GM10248 (cell line): ENCODE results near the gene PSORS1C1.

Experiments used
- CTCF ChIA-PET: fragments of 300-600 bp; sonication (Branson Sonifier 250); formaldehyde crosslinking; extraction: SDS; loops from one replicate; lab custom pipeline; 2021; ENCODE audit warnings: antibody characterized with exemption; lab: Yijun Ruan, JAX
- POLR2A ChIA-PET: fragments of 350-650 bp; sonication (Branson Sonifier 250); formaldehyde crosslinking; extraction: SDS; loops from one replicate; lab custom pipeline; 2020; ENCODE audit warnings: antibody characterized with exemption; lab: Yijun Ruan, JAX
- DNase-seq: peaks from one replicate; pipeline ENCODE4 v3.0.0; 2012; ENCODE audit errors: extremely low spot score
- TF ChIP-seq, protein P1 (sequence below): IDR thresholded peaks from 2 replicates; pipeline ENCODE4 v1.5.1; 2012; ENCODE audit warnings: mild to moderate bottlenecking, low read depth; ENCODE audit errors: extremely low read depth, missing control alignments, control extremely low read depth

The PSORS1C1 gene

DNA sequence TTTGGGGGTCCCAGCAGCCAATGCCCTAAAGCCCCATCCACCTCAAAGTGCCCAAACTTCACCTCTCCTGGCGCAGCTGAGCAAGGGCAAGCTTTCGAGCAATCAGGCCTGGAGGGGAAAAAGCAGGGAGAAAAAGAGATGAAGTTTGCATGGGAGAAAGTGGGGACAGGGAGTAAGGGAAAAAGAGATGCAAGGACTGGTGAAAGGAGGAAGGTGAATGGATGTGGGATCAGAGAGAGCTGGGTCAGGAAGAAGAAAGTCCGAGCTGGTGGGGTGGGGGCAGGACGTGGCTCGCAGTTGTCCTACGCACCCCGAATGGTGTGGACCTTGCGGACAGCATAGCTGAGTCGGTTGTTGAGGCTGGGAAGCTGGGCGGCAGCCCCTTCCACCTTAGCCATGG, 30.8 kb downstream of the PSORS1C1 start:
- POLR2A ChIA-PET: no interaction called here
- no peak for DNase-seq
- TF ChIP-seq, protein P1, sequence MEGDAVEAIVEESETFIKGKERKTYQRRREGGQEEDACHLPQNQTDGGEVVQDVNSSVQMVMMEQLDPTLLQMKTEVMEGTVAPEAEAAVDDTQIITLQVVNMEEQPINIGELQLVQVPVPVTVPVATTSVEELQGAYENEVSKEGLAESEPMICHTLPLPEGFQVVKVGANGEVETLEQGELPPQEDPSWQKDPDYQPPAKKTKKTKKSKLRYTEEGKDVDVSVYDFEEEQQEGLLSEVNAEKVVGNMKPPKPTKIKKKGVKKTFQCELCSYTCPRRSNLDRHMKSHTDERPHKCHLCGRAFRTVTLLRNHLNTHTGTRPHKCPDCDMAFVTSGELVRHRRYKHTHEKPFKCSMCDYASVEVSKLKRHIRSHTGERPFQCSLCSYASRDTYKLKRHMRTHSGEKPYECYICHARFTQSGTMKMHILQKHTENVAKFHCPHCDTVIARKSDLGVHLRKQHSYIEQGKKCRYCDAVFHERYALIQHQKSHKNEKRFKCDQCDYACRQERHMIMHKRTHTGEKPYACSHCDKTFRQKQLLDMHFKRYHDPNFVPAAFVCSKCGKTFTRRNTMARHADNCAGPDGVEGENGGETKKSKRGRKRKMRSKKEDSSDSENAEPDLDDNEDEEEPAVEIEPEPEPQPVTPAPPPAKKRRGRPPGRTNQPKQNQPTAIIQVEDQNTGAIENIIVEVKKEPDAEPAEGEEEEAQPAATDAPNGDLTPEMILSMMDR: no peak
- CTCF ChIA-PET: interaction anchor here (1.1 to 20.0 kb wide), 7 partner anchors 8 to 231 kb away, joined by 3 to 256 read pairs (median 8); partner anchors contain the start of gene CCHCR1

DNA sequence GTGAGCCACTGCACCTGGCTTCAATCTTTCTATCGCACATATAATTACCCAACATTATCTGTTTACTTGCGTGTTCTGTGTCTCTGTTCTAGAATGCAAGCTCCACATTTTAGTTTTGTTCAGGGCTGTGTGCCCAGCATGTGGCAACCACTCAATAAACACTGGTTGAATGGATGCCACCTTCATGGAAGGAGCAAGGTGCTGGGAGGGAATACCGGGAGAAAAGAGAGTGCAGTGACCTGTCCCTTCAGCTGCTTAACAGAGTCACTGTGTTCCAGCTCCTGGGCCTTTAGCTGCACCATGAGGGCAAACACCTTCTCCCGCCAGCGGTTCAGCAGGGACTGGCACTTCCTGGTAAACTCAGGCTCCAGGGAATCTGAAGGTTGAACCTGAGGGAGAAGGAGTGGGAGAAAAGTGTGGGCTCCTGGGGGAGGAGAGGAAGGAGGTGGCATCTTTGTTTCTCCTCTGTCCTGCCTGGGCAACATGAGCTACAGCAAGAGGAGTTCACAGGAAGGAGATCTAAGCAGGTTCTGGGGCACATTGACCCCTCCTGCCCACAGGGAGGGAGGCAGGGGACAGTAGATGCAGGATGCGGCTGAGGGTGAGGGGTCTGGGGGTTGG, 35.3 kb downstream of the PSORS1C1 start:
- TF ChIP-seq, protein P1: no peak
- no peak for DNase-seq
- POLR2A ChIA-PET: no interaction called here
- CTCF ChIA-PET: interaction anchor here (0.8 to 20.0 kb wide), 9 partner anchors 10 to 216 kb away, joined by 3 to 256 read pairs (median 5); partner anchors contain the start of gene PSORS1C2

DNA sequence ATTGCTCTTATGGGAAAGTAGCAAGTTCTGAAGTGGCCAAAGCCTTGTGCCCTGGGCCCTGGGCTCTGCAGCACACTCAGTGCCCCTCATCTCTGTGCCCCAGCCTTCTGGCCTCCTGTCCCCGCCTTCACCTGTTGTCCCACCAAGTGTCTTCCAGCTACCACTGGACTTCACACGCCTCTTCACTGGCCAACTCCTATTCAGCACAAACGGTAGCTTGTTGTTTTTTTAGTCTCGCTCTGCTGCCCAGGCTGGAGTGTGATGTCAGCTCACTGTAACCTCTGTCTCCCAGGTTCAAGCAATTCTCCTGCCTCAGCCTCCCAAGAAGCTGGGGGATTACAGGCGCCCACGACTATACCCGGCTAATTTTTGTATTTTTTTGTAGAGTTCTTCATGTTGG, 38.2 kb downstream of the PSORS1C1 start:
- ChIA-PET POLR2A (no interaction called here), CTCF (interaction anchor here (1.0 to 2.6 kb wide), 5 partner anchors 14 to 40 kb away, joined by 3 to 7 read pairs (median 5); partner anchors contain the start of gene PSORS1C2)
- no peak for DNase-seq
- TF ChIP-seq, protein P1: no peak

DNA sequence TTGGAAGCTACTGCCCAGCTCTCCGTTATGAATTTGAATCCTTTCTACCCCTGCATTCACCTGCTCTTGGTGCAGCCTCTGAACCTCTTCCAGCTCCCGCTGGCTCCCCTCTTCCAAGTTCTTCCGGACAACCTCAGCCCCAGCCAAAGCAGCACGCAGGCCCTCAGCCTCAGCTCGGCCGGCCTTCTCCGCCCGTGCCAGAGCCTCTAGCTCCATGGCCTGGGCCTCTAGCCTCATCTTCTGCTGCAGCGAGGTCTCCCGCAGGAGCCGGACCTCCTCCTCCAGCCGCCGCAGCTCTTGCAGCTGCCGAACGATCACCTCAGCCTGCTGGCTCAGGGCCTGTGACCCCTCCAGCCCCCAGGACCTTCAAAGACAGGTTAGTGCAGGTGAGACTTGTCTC, 39.8 kb downstream of the PSORS1C1 start:
- no peak for DNase-seq
- TF ChIP-seq, protein P1: no peak
- ChIA-PET CTCF (interaction anchor here (0.8 to 2.4 kb wide), 3 partner anchors 9 to 38 kb away, joined by 3 to 7 read pairs (median 3); no protein-coding TSS in a partner anchor), POLR2A (no interaction called here)

DNA sequence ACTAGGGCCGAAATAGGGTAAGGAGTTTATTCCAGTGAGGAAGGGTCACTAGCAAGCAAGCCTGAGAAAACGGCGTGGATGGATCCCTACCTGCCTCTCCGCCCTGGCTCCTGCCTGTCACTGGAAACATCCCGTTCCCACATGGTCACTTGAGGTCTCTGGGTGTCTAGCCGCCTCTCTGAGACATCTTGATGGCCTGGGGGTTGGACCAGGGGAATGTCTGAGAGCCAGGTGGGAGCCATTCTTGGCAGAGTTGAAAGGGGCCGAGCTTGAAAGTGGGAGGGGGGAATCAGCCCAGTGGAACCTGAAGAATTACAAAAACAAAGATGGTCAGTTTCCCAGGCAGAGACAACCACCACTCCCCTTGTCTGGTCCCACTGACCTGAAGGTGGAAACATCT, 42.0 kb downstream of the PSORS1C1 start:
- ChIA-PET POLR2A (no interaction called here), CTCF (interaction anchor here (1.2 to 3.1 kb wide), 5 partner anchors 9 to 36 kb away, joined by 3 to 10 read pairs (median 4); no protein-coding TSS in a partner anchor)
- TF ChIP-seq, protein P1: no peak
- no peak for DNase-seq

DNA sequence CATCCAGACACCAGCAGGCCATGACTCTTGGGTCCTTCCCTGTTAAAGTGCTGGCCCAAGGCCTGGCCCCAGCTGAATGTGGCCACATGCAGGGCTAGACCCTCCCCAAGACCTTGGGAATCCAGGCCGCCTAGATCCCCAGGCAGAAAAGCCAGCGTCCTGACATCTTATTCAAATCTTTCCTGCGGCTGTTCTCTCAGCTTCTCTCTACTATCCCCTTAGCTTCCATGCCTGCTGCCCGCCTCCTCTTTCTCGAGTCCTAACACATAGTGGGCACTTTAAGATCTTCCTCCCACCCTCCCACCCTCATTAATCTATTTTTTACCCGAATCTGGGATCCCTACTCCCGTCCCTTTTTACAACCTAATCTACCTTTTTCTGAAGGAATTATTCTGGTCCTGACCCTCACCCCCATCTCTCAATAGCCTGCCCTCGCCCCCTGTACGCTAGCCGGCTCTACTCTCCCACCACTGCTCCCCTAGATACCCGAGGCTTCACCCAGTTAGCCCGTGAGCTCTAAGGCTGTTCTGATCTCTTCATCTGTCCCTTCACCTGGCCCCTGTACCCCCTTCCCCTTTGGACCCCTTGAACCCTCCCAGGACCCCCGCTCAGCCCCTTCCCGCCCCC, 43.0 kb downstream of the PSORS1C1 start, which contains the start of gene CCHCR1:
Gene CCHCR1 (minus strand): TSS at position 290 of the 627 bp plus-strand sequence. CDS start 202 bp downstream, at position 88.
- no peak for DNase-seq
- CTCF ChIA-PET: interaction anchor here (1.0 to 3.9 kb wide), 9 partner anchors 8 to 335 kb away, joined by 3 to 19 read pairs (median 4); no protein-coding TSS in a partner anchor
- TF ChIP-seq, protein P1: no peak
- POLR2A ChIA-PET: interaction anchor here (1.0 kb wide), 1 partner anchor 38 kb away, joined by 3 read pairs; no protein-coding TSS in a partner anchor
